ENCODE results near the gene CMTM1. TPM values are rescaled to one million over a fixed set of nuclear protein-coding genes. Genes with fewer than 3 reads are reported as not detected.
"Not testable (repeated sequence)": the region's sequence is repeated elsewhere in the genome, so short reads cannot be mapped to it uniquely, and the experiment has no call there.

Gene CMTM1
- total RNA-seq, 3 donors from 2014 or later: 3.1 to 6.1 (median 4.8) TPM

DNA sequence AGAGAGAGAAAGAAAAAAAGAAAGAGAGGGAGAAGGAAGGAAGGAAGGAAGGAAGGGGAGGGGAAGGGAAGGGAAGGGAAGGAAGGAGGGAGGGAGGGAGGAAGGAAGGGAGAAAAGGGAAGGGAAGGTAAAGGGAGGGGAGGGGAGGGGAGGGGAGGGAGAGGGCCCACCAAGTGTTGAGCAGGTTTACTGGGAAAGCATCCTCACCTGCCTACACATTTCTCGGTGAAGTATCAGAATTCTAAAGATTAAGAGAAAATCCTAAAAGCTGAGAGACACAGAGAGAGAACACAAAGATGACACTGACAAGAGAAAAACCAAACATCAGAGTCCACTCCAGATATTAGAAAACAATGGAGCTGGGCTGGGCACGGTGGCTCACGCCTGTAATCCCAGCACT lies 26.0 kb downstream of the CMTM1 start:
- TF ChIP-seq, protein P1, sequence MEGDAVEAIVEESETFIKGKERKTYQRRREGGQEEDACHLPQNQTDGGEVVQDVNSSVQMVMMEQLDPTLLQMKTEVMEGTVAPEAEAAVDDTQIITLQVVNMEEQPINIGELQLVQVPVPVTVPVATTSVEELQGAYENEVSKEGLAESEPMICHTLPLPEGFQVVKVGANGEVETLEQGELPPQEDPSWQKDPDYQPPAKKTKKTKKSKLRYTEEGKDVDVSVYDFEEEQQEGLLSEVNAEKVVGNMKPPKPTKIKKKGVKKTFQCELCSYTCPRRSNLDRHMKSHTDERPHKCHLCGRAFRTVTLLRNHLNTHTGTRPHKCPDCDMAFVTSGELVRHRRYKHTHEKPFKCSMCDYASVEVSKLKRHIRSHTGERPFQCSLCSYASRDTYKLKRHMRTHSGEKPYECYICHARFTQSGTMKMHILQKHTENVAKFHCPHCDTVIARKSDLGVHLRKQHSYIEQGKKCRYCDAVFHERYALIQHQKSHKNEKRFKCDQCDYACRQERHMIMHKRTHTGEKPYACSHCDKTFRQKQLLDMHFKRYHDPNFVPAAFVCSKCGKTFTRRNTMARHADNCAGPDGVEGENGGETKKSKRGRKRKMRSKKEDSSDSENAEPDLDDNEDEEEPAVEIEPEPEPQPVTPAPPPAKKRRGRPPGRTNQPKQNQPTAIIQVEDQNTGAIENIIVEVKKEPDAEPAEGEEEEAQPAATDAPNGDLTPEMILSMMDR (IDR thresholded peaks at IDR 0.05): no peak
- no peak for DNase-seq
- no peak for ATAC-seq
- Histone ChIP-seq H3K36me3 (ENCODE audit: low read depth) (no peaks in the 10 kb centered on the region), H3K4me1 (ENCODE audit: low read depth) (no peaks in the 10 kb centered on the region), H3K9me3 (no peaks in the 10 kb centered on the region), H3K4me3 (no peak overlapping the region)
- intact Hi-C loops (cut with DNase I, micrococcal nuclease): no loop called here

- intact Hi-C loops (cut with DNase I, micrococcal nuclease): no loop called here
- no peak for DNase-seq
- Histone ChIP-seq H3K9me3 (no peaks in the 10 kb centered on the region), H3K4me1 (ENCODE audit: low read depth) (no peaks in the 10 kb centered on the region), H3K36me3 (ENCODE audit: low read depth) (no peaks in the 10 kb centered on the region), H3K4me3 (no peak overlapping the region)
- no peak for ATAC-seq
- TF ChIP-seq, protein P1 (IDR thresholded peaks at IDR 0.05): no peak
Measured at GRCh38 chr16:66592814-66593213, 26.6 kb downstream of the CMTM1 start.

GRCh38 chr16:66594739-66595138 lies 28.5 kb downstream of the CMTM1 start:
- intact Hi-C loops (cut with DNase I, micrococcal nuclease): no loop called here

DNA sequence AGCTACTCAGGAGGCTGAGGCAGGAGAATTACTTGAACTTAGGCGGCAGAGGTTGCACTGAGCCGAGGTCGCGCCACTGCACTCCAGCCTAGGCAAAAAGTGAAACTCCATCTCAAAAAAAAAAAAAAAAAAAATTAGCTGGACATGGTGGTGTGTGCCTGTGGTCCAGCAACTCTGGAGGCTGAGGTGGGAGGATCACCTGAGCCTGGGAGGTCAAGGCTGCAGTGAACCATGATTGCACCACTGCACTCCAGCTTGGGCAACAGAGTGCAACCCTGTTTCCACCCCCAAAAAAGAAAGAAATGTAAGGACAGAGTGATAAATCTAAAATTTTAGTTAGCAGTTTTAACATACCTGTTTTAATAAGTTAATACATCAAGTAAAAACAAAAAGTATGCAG lies 30.3 kb downstream of the CMTM1 start:
- ATAC-seq; H3K9me3 ChIP-seq; H3K4me3 ChIP-seq; DNase-seq; H3K4me1 ChIP-seq (ENCODE audit: low read depth); H3K36me3 ChIP-seq (ENCODE audit: low read depth); intact Hi-C loops (cut with DNase I, micrococcal nuclease): not testable (repeated sequence)

More at GRCh38 chr16:66594739-66595138, 28.5 kb downstream of the CMTM1 start:
- TF ChIP-seq, protein P1 (IDR thresholded peaks at IDR 0.05): no peak
- Histone ChIP-seq H3K36me3 (ENCODE audit: low read depth) (no peaks in the 10 kb centered on the region), H3K4me3 (no peak overlapping the region), H3K4me1 (ENCODE audit: low read depth) (no peaks in the 10 kb centered on the region), H3K9me3 (no peaks in the 10 kb centered on the region)
- ATAC-seq (no peak), DNase-seq (no peak)

DNA sequence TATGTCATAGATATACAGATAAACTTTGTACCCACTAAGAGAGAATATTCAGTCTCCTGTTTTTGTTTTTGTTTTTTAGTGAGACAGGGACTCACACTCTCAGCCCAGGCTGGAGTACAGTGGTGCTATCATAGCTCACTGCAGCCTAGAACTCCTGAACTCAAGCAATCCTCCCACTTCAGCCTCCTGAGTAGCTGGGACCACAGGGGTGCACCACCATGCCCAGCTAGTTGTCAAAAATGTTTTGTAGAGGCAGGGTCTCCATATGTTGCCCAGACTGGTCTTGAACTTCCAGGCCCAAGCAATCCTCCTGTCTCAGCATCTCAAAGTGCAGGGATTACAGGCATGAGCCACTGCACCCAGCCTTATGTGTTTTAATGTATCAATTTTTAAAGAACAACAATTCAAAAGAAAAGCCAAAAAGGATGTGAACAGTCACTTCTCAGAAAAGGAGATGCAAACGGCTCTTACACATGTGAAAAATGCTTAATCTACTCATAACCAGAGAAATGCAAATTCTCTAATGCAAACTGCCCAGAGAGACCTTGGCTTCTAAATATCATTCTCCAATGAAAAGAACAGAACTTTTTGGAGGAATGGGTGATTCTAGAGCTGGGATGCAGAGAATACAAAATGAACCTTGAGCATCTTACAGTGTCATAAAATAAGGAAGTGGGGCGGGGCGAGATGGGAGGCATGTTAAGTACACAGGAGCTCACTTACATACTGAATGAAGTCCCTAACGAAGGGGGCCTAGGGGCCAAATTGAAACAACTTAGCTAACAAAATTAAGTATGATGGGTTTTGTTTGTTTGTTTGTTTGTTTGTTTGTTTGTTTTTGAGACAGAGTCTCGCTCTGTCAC lies 31.0 kb downstream of the CMTM1 start:
- no peak for ATAC-seq
- H3K9me3 ChIP-seq: no peaks in the 10 kb centered on the region
- intact Hi-C loops (cut with DNase I, micrococcal nuclease): no loop called here
- TF ChIP-seq, protein P1 (IDR thresholded peaks at IDR 0.05): no peak
- no peak overlapping the region for H3K4me3 ChIP-seq
- H3K4me1 ChIP-seq (ENCODE audit: low read depth): no peaks in the 10 kb centered on the region
- DNase-seq: peak in 1 of 3 donors; percentile 34
- H3K36me3 ChIP-seq (ENCODE audit: low read depth): no peaks in the 10 kb centered on the region

DNA sequence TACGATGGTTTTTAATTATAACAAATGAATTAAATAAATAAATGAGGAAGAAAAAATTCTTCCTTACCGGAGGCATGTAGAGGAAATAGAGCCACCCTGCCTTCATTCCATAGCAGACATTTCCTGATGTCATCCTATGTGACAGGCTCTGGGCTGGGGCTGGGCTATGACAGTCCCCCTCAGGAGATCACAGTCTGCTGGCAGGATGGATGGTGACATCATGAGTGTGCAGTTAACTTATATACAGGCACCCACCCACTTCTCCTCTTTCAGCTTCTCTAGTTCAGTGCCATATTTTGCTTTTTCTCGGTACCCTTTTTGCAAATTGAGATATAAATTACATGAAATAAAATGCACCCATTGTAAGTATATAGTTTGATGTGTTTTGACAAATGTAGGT lies 31.9 kb downstream of the CMTM1 start:
- TF ChIP-seq, protein P1 (IDR thresholded peaks at IDR 0.05): no peak
- ATAC-seq (no peak), DNase-seq (no peak)
- no peaks in the 10 kb centered on the region for H3K36me3 ChIP-seq (ENCODE audit: low read depth)
- no peaks in the 10 kb centered on the region for H3K9me3 ChIP-seq
- no peak overlapping the region for H3K4me3 ChIP-seq
- intact Hi-C loops (cut with DNase I, micrococcal nuclease): no loop called here
- H3K4me1 ChIP-seq (ENCODE audit: low read depth): no peaks in the 10 kb centered on the region
